ENCODE measurements around the gene HS3ST4.
"Not testable (repeated sequence)": the region's sequence is repeated elsewhere in the genome, so short reads cannot be mapped to it uniquely, and the experiment has no call there.

Gene HS3ST4

GRCh38 chr16:25996052-25996451, 304.3 kb downstream of the HS3ST4 start:
- peak; percentile 20 for DNase-seq (ENCODE audit: low spot score)

GRCh38 chr16:26005336-26005735, 313.6 kb downstream of the HS3ST4 start:
- no peak for DNase-seq (ENCODE audit: low spot score)

DNA sequence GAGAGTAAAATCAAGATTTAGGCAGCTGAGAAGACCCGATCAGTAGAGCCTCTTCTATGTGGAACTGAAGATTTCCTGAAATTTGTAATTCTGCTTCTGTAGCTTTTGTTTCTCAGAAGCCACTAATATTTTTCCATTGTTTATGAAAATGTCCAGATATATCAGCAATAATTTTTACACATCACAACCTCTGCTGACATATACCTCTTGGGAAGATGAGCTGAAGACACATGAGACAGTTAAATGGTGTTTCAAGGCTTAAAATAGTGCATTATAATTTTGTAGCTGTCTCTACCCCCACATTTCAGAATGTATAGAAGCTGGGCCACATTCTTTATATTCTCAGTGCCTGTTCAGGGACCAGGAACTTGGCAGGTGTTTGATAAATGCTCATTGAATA, 320.6 kb downstream of the HS3ST4 start:
- DNase-seq (ENCODE audit: low spot score), result no peak

DNA sequence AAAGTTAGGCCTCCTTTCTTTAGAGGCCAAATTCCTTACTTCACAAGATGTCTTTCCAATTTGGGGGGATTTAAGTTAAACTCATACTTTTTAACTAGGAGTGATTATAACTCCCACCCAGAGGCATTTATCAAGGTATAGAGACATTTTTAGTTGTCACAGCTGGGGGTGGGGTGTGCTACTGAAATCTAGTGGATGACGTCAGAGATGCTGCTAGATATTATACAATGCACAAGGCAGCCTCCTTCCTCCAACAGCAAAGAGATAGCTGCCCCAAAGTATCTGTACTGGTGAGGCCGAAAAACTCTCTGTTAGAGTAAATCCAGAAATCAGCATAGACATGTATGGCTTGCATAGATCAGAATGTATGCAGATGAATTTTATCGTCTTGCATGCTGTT, 324.0 kb downstream of the HS3ST4 start:
- DNase-seq (ENCODE audit: low spot score), result no peak

DNA sequence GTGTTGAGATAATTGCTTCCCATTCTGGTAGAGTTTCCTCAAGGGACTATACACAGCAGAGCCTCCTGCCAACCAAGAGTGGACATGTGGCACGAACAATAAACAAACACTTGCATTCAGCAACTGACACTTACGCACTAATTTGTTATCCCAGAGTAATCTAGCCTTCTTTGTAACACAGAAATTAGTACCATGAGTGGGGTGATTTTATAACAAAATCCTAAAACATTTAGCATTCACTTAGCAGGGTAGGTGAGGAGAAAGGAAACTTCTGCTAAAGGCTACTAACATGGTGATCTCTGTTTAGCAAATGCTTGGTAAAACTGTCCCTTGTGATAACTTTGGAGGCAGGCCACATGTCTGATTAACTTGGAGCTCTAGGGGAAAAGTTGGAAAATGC, 325.2 kb downstream of the HS3ST4 start:
- no peak for DNase-seq (ENCODE audit: low spot score)

GRCh38 chr16:26019381-26020242, 327.9 kb downstream of the HS3ST4 start:
- no peak for DNase-seq (ENCODE audit: low spot score)

- no peak for DNase-seq (ENCODE audit: low spot score)
Observed at GRCh38 chr16:26026709-26027450, 335.1 kb downstream of the HS3ST4 start.

DNA sequence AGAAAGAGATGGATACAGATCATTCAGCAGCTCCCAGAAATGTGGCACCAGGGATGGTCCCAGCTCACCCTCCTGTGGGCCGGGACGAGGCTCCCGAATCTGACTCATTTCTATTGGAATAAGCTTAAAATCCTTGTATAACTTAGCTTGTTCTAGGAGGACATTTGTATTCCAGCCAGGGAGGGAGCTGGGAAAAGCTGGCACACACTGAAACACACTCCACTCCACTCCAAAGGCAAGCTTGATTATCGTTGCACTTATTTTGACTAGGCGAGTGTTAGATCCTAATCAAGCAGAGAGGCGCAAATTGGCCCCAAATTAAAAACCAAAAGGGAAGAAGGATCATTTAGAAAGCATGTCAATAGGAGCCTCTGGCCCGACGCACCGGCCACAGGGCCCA, 339.5 kb downstream of the HS3ST4 start:
- DNase-seq (ENCODE audit: low spot score), result no peak

DNA sequence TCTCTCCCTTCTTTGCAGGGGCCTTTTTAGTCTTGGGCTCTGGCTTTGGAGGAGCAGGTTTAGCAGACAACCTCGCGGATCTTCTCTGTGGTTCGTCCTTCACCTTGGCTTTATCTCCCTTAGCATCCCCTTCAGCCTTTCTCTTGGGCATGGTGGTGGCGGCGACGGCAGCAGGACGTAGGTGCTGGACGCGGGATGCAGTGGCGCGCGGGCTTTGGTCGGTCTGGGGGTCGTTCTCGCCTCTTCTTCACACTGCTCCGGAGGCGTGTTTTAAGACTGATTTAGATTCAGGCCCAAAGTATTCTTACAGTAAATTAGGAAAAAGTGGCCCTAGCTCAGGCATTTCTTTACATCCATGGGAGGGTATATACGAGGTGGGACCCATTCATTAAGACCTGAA, 340.9 kb downstream of the HS3ST4 start:
- DNase-seq (ENCODE audit: low spot score), result not testable (repeated sequence)

DNA sequence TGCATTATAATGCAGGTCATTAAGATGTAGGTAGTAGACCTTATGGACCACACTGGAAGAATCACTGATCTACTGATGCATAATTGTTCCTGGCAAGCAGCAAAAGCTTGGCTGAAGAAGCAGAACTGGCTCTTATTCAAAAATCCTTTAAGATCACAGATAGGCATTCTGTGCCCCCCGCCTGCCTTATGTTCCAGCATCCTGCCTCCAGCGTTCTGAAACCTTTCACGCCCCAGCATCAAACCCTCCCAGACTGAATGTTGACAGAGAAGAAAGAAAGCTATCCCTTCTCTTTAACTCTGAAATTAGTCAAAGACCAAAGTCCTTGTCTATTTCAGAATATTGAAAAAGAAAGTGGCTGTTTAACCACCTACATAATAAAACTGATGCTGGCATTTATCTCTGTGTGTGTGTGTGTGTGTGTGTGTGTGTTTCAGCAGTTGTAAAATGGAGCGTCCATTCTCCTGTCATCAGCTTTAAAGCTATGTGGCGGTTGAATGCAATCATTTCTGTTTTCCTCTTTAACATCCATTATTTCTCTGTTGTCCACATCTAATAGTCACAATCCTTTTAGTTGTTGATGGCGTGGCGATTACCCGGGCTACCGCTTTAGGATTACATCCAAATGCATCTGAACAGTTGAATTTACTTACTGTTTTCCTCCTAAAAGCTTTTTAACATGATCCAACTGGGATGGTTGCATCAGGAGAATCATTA, 350.4 kb downstream of the HS3ST4 start:
- no peak for DNase-seq (ENCODE audit: low spot score)

DNA sequence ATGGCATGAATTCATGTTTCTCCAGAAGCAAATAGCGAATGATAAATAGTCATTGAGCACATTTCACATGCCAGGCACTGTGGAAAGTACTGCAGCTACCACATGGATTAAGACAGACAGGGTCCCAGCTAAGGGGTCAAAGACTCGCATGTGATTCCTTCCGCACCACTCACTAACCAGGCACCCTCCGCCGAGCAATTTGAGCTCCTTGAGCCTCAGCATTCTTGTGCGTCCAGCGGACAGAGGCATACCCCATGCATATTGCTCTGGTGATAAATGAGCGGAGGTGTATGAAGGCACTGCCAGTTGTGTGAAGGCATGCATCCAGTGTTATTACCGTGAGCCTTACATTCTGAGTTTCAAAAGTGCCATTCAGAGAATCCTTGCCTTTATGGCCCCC, 358.7 kb downstream of the HS3ST4 start:
- no peak for DNase-seq (ENCODE audit: low spot score)

GRCh38 chr16:26051063-26051462, 359.3 kb downstream of the HS3ST4 start:
- no peak for DNase-seq (ENCODE audit: low spot score)

GRCh38 chr16:26053889-26054288, 362.1 kb downstream of the HS3ST4 start:
- DNase-seq (ENCODE audit: low spot score), result no peak

DNA sequence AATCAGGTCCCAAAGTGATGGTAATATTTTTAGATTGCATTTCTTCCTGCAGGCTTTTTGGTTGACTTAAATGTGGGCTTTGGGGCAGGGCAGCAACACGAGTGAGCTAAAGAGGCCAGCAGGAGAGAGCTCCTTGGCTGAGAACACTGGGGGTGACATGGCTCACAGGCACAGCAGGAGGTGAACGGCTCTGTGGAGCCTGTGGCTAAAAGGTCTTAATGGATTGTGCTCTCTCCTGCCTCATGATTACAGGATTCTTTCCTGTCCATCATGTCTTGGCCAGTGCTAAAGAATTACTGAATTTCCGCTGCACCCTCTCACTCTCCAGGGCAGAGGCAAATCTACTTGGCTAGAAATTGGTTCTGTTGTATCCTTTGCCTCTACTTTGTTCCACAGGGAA, 366.6 kb downstream of the HS3ST4 start:
- DNase-seq (ENCODE audit: low spot score), result no peak

GRCh38 chr16:26070302-26071100, 378.7 kb downstream of the HS3ST4 start:
- no peak for DNase-seq (ENCODE audit: low spot score)

GRCh38 chr16:26071101-26071866, 379.5 kb downstream of the HS3ST4 start:
- no peak for DNase-seq (ENCODE audit: low spot score)

GRCh38 chr16:26078716-26079355, 387.1 kb downstream of the HS3ST4 start:
- no peak for DNase-seq (ENCODE audit: low spot score)

DNA sequence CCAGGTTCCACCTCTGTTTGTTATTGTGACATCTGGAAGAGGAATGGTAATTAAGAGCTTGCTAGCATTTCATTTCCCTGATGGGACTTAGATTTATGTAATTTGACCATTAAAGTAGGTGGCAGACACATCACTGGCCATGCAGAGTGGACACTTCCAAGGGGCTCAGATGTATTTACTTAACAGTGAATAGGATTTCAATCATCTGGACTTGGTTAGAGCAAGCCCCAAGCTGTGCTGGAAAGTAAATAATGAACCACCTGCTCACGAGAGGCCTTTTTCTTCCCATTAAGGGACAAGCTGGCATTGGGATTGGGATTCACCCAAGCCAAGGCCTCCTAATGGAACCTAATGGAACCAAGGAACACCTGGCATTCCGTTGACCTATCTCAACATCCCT, 395.3 kb downstream of the HS3ST4 start:
- DNase-seq (ENCODE audit: low spot score), result no peak

DNA sequence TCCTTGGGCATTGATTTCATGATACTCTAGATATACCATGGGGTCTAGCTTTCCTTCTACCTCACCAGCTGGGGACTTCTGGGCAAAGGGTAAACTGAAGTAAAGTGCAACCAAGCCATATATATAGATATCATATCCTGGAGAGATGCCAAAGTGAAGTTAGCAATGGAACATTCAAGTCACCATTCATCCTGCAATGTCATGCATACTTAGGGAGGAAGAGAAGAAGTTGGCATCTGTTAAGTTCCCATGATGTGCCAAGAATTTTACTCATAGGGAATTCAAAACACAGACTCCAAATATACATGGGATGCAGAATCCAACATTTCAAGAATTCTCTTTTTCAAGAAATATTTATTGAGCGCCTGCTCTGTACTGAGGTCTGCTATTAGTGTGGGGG, 399.8 kb downstream of the HS3ST4 start:
- no peak for DNase-seq (ENCODE audit: low spot score)

DNA sequence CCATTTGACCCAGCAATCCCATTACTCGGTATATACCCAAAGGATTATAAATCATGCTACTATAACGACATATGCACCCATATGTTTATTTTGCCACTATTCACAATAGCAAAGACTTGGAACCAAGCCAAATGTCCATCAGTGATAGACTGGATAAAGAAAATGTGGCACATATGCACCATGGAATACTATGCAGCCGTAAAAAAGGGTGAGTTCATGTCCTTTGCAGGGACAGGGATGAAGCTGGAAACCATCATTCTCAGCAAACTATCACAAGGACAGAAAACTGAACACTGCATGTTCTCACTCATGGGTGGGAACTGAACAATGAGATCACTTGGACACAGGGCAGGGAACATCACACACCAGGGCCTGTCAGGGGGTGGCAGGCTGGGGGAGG, 406.4 kb downstream of the HS3ST4 start:
- DNase-seq (ENCODE audit: low spot score), result not testable (repeated sequence)

DNA sequence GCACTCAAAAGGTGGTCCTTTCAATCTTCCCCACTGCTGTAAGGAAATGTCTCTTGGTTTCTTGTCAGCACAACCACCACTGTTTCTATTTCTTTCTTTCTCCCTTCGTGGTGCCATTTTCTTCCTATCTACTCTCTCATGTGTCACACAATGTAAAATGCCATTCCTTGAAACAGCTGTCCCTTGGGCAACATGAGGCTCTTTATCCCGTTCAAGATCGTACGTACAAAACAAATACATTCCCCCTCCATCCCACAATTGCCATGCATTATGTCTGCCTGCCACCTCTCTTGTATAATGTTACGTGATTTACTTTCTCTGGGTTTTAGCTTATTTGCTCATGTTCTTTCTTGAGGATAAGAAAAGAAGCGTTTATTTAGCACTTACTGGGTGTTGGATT, 410.6 kb downstream of the HS3ST4 start:
- DNase-seq (ENCODE audit: low spot score), result no peak
